Body of pancreas (tissue), 4 donors: ENCODE measurements around the gene KRTAP2-4.

Source experiments
- POLR2A ChIP-seq, 3 donors: fragments of 450-650 bp; IDR thresholded peaks; one replicate each; pipeline ENCODE4 v1.6.1; 2016; ENCODE audit warnings: antibody characterized with exemption in 3 of 3, mild to moderate bottlenecking in 2 of 3
- TF ChIP-seq, protein P1 (sequence below), 7 experiments: fragments of 450-650 bp in 4 of 7; fragments of 200-600 bp in 3 of 7; sonication (generic) in 3 of 7; IDR thresholded peaks; one replicate each; pipeline ENCODE4 v1.5.1; 2016 to 2019; ENCODE audit warnings: antibody characterized with exemption in 7 of 7

DNA sequence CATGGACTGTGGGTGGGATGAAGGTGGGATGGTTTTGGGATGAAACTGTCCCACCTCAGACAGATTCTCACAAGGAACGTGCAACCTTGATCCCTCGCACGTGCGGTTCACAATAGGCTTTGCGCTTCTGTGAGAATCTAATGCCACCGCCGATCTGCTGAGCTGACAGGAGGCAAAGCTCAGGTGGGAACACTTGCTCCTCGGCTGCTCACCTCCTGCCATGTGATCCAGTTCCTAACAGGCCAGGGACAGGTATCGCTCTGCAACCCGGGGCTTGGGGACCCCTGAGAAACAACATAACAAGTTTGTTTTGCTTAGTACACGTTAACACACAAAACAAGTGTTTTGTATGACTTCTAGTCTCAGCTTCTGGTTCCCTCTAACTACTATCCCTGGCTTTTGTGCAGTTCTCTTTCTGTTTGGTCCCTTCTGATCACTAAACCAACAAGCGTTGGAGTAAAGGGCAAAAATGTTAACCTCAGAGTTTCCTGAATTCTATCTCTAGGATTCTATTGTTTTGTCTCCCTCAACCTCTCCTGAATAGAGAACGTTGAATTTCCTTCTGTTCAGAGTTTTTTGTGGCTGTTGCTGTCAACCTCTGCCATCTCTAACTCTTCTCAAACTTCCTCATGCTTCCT lies 49.0 kb downstream of the KRTAP2-4 start:
- TF ChIP-seq, protein P1, sequence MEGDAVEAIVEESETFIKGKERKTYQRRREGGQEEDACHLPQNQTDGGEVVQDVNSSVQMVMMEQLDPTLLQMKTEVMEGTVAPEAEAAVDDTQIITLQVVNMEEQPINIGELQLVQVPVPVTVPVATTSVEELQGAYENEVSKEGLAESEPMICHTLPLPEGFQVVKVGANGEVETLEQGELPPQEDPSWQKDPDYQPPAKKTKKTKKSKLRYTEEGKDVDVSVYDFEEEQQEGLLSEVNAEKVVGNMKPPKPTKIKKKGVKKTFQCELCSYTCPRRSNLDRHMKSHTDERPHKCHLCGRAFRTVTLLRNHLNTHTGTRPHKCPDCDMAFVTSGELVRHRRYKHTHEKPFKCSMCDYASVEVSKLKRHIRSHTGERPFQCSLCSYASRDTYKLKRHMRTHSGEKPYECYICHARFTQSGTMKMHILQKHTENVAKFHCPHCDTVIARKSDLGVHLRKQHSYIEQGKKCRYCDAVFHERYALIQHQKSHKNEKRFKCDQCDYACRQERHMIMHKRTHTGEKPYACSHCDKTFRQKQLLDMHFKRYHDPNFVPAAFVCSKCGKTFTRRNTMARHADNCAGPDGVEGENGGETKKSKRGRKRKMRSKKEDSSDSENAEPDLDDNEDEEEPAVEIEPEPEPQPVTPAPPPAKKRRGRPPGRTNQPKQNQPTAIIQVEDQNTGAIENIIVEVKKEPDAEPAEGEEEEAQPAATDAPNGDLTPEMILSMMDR (IDR thresholded peaks at IDR 0.05) = no peak
- TF ChIP-seq POLR2A (IDR thresholded peaks at IDR 0.05) = no peak
